Endothelial cell of umbilical vein (primary cell): ENCODE measurements around the gene PMEL. TPM values are rescaled to one million over a fixed set of nuclear protein-coding genes. Genes with fewer than 3 reads are reported as not detected.

Source experiments
- BruUV-seq: library from RNA; stranded (reverse); fragments of 400-500 nt; replicated peaks from 2 replicates; lab custom pipeline; 2021; lab: Mats Ljungman, UMichigan
- CTCF ChIA-PET: fragments of 300-600, 350-600 bp; sonication (Branson Sonifier 250); formaldehyde crosslinking; loops from one replicate; lab custom pipeline; 2021; ENCODE audit warnings: antibody characterized with exemption, inconsistent platforms; lab: Charles Lee
- POLR2A ChIA-PET: fragments of 300-600, 350-600 bp; sonication (Branson Sonifier 250); formaldehyde crosslinking; loops from one replicate; lab custom pipeline; 2021; ENCODE audit warnings: antibody characterized with exemption, inconsistent platforms; lab: Charles Lee
- DNase-seq: peaks from one replicate; pipeline ENCODE4 v3.0.0-alpha.2; 2011; ENCODE audit warnings: low read depth, low spot score
- FAIRE-seq: peaks from 2 replicates; lab custom pipeline; 2011; peaks lifted over from hg19 to GRCh38; lab: Jason Lieb, UNC
- H2AFZ ChIP-seq: 2 replicates; pipeline ENCODE4 v1.6.0; 2012; ENCODE audit warnings: low read depth, low read length, control low read depth, inconsistent platforms
- H3K27ac ChIP-seq: 2 replicates; pipeline ENCODE4 v1.5.1; 2011; ENCODE audit warnings: low read depth, mild to moderate bottlenecking, control low read depth, low read length, moderate library complexity; ENCODE audit not compliant: insufficient read depth
- H3K27me3 ChIP-seq, 2 experiments: 2 replicates each; pipeline versions ENCODE4 v1.6.0 to v1.6.1; 2011; ENCODE audit warnings: low read length in 2 of 2, mixed read lengths in 1 of 2; ENCODE audit not compliant: control insufficient read depth in 2 of 2, insufficient read depth in 2 of 2
- H3K36me3 ChIP-seq, 2 experiments: 2 replicates in 1 of 2; 3 replicates in 1 of 2; pipeline ENCODE4 v1.5.1; 2011; ENCODE audit warnings: low read length in 2 of 2, mild to moderate bottlenecking in 1 of 2, moderate library complexity in 1 of 2; ENCODE audit not compliant: control insufficient read depth in 2 of 2, insufficient read depth in 2 of 2; ENCODE audit errors: extremely low read depth in 1 of 2
- H3K4me1 ChIP-seq: 3 replicates; pipeline ENCODE4 v1.5.1; 2011; ENCODE audit warnings: mild to moderate bottlenecking, low read length; ENCODE audit not compliant: control insufficient read depth, insufficient read depth; ENCODE audit errors: extremely low read depth
- H3K4me2 ChIP-seq: 2 replicates; pipeline ENCODE4 v1.6.1; 2011; ENCODE audit warnings: low read length, control low read depth, mixed read lengths; ENCODE audit not compliant: insufficient read depth
- H3K4me3 ChIP-seq, 3 experiments: fragments of 200-600 bp in 1 of 3; sonication (generic), shearing (Covaris generic) in 1 of 3; replicated peaks in 1 of 3; 2 replicates each; pipeline ENCODE4 v1.5.1; 2011 to 2016; ENCODE audit warnings: control low read depth in 3 of 3, low read length in 3 of 3, mild to moderate bottlenecking in 2 of 3, inconsistent platforms in 1 of 3, low read depth in 1 of 3, moderate library complexity in 1 of 3; ENCODE audit not compliant: insufficient read depth in 1 of 3
- H3K79me2 ChIP-seq: 2 replicates; pipeline ENCODE4 v1.6.0; 2012; ENCODE audit warnings: low read length, inconsistent platforms; ENCODE audit not compliant: control insufficient read depth, insufficient read depth
- H3K9ac ChIP-seq: replicated peaks from 2 replicates; pipeline ENCODE3; 2011; ENCODE audit warnings: low read length, control low read depth; ENCODE audit not compliant: insufficient read depth; ENCODE audit errors: extremely low read depth
- H3K9me1 ChIP-seq: replicated peaks from 3 replicates; pipeline ENCODE4 v1.6.0; 2011; ENCODE audit warnings: mild to moderate bottlenecking, low read length; ENCODE audit not compliant: control insufficient read depth, insufficient read depth; ENCODE audit errors: extremely low read depth
- H3K9me3 ChIP-seq: replicated peaks from 2 replicates; pipeline ENCODE4 v1.5.1; 2012; ENCODE audit warnings: low read length, inconsistent platforms; ENCODE audit not compliant: control insufficient read depth, insufficient read depth
- H4K20me1 ChIP-seq: replicated peaks from 2 replicates; pipeline ENCODE3; 2011; ENCODE audit warnings: mild to moderate bottlenecking, low read length; ENCODE audit not compliant: control insufficient read depth, insufficient read depth; ENCODE audit errors: extremely low read depth
- EZH2 ChIP-seq: IDR thresholded peaks from 2 replicates; pipeline ENCODE4 v1.6.1; 2012; ENCODE audit warnings: borderline replicate concordance, low read depth, mild to moderate bottlenecking, moderate library complexity, low read length, inconsistent platforms; ENCODE audit not compliant: severe bottlenecking
- FOS ChIP-seq: IDR thresholded peaks from 2 replicates; pipeline ENCODE4 v1.6.1; 2011; ENCODE audit warnings: mild to moderate bottlenecking, low read length, moderate library complexity, borderline replicate concordance; ENCODE audit not compliant: insufficient read depth
- GATA2 ChIP-seq: IDR thresholded peaks from 2 replicates; pipeline ENCODE4 v1.7.0; 2011; ENCODE audit warnings: low read depth, mild to moderate bottlenecking, moderate library complexity, mixed read lengths, low read length; ENCODE audit not compliant: insufficient read length, insufficient read depth
- JUN ChIP-seq: IDR thresholded peaks from 2 replicates; pipeline ENCODE4 v1.6.1; 2011; ENCODE audit warnings: borderline replicate concordance, low read depth; ENCODE audit not compliant: insufficient read length, insufficient read depth
- MYC ChIP-seq: IDR thresholded peaks from one replicate; pipeline ENCODE4 v1.6.1; 2011; ENCODE audit warnings: mild to moderate bottlenecking, low read depth, low read length
- POLR2A ChIP-seq: IDR thresholded peaks from 2 replicates; pipeline ENCODE4 v1.6.1; 2012; ENCODE audit warnings: low read depth, mild to moderate bottlenecking, control low read depth, low read length
- POLR2AphosphoS5 ChIP-seq: IDR thresholded peaks from 2 replicates; pipeline ENCODE4 v1.6.1; 2012; ENCODE audit warnings: low read depth, mild to moderate bottlenecking, control low read depth, low read length, moderate library complexity; ENCODE audit not compliant: insufficient read depth
- dilution Hi-C: fragments of 300-500 bp; cut with MboI; formaldehyde crosslinking; loops from one replicate; pipeline ENCODE4 v1.15.0; 2019; ENCODE audit warnings: low sequenced_read_pairs; ENCODE audit not compliant: extremely low pct_ligation_motif_present
- intact Hi-C: fragments of 100-400 bp; cut with micrococcal nuclease; formaldehyde crosslinking; loops from one replicate; pipeline ENCODE4 v1.10.0; 2022
- polyA plus RNA-seq, 4 experiments: library from polyadenylated mRNA; depleted of rRNA in 3 of 4; stranded (reverse) in 3 of 4; unstranded in 1 of 4; fragments of >200 nt; gene quantifications; 2 replicates each; pipeline versions ENCODE4 v1.2.1 to v1.2.3, GENCODE V29; 2011 to 2012; ENCODE audit warnings: missing spikeins in 1 of 4
- total RNA-seq: library from RNA; stranded (reverse); gene quantifications from 2 replicates; pipeline ENCODE4 v1.2.3, GENCODE V29; 2021
- TF ChIP-seq, protein P1 (sequence below), 2 donors: IDR thresholded peaks; 1 replicate in 1 of 2; 2 replicates in 1 of 2; pipeline ENCODE4 v1.5.1; 2011; ENCODE audit warnings: low read length in 2 of 2, mild to moderate bottlenecking in 2 of 2, moderate library complexity in 2 of 2, control low read depth in 1 of 2, inconsistent platforms in 1 of 2, low read depth in 1 of 2; ENCODE audit not compliant: insufficient read depth in 1 of 2; ENCODE audit errors: extremely low read depth in 1 of 2
- TF ChIP-seq, protein P2 (sequence below): IDR thresholded peaks from 2 replicates; pipeline ENCODE4 v1.6.1; 2011; ENCODE audit not compliant: insufficient read depth, insufficient read length

PMEL gene
- total and polyA plus RNA-seq, 2 donors (not counting 3 experiments of a cell fraction or from before 2014, with no cell fraction given), result 0.51 to 0.99 TPM

DNA sequence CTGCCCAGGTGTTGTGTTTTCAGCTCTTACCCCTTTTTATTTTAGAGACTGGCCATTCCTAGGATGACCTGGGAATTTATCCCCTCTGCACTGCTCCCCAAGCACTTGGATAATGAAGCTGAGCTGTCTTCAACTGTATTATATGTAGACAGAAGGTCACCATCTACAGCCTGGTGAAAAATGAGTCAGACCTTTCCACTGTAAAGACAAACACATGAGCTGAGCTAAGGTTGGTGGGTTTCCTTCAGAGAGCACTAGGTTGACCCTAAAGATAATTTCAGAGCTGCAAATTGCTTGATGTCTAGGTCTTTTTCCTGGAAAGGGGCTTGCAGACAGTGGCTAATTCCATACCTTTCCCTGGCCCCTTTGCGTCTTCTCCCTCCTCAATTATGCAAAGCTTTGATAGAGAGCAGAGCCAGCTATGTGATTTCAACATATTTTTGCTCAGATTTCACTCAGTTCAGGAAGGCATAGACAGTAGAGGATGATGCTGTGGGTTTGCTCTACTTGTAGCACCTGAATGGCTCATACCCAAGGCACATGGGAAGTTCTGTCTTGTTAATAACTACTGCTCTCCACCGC, 45.8 kb upstream of the PMEL start:
- no peaks in the 10 kb centered on the region for H3K79me2 ChIP-seq
- no peak overlapping the region for H3K9ac ChIP-seq
- CTCF ChIA-PET, result interaction anchor here (1.1 to 1.4 kb wide), 3 partner anchors 14 to 18 kb away, joined by 3 to 8 read pairs (median 6); partner anchors contain the start of gene SUOX
- dilution Hi-C loops, result no loop called here
- DNase-seq (no peak), FAIRE-seq (no peak)
- peaks cover 2% of the 10 kb centered on the region for H3K4me1 ChIP-seq
- no peaks in the 10 kb centered on the region for H3K36me3 ChIP-seq
- H2AFZ ChIP-seq, result no peak overlapping the region
- BruUV-seq, result no TSS peak
- TF ChIP-seq MYC, result no peak
- no peak for TF ChIP-seq EZH2
- TF ChIP-seq GATA2, result no peak
- no peak for TF ChIP-seq JUN
- TF ChIP-seq, protein P1, sequence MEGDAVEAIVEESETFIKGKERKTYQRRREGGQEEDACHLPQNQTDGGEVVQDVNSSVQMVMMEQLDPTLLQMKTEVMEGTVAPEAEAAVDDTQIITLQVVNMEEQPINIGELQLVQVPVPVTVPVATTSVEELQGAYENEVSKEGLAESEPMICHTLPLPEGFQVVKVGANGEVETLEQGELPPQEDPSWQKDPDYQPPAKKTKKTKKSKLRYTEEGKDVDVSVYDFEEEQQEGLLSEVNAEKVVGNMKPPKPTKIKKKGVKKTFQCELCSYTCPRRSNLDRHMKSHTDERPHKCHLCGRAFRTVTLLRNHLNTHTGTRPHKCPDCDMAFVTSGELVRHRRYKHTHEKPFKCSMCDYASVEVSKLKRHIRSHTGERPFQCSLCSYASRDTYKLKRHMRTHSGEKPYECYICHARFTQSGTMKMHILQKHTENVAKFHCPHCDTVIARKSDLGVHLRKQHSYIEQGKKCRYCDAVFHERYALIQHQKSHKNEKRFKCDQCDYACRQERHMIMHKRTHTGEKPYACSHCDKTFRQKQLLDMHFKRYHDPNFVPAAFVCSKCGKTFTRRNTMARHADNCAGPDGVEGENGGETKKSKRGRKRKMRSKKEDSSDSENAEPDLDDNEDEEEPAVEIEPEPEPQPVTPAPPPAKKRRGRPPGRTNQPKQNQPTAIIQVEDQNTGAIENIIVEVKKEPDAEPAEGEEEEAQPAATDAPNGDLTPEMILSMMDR (IDR thresholded peaks at IDR 0.05; ENCODE audit: extremely low read depth in 1 of 2, insufficient read depth in 1 of 2, low read depth in 1 of 2, low read length in 2 of 2), result no peak
- TF ChIP-seq POLR2AphosphoS5, result no peak
- no peak for TF ChIP-seq FOS
- TF ChIP-seq, protein P2, sequence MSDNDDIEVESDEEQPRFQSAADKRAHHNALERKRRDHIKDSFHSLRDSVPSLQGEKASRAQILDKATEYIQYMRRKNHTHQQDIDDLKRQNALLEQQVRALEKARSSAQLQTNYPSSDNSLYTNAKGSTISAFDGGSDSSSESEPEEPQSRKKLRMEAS, result no peak
- no peak for TF ChIP-seq POLR2A
- no peak overlapping the region for H3K4me3 ChIP-seq
- H3K27ac ChIP-seq, result no peak overlapping the region
- H3K27me3 ChIP-seq, result no peaks in the 10 kb centered on the region
- H4K20me1 ChIP-seq, result no peaks in the 10 kb centered on the region
- intact Hi-C loops, result no loop called here
- H3K9me1 ChIP-seq, result no peaks in the 10 kb centered on the region
- POLR2A ChIA-PET, result no interaction called here
- H3K9me3 ChIP-seq, result no peaks in the 10 kb centered on the region
- H3K4me2 ChIP-seq, result no peak overlapping the region
